H1 (cell line): Measurements from ENCODE around the gene DCTPP1. TPM values are rescaled to one million over a fixed set of nuclear protein-coding genes. Genes with fewer than 3 reads are reported as not detected.

ENCODE experiments used
- ATF2 ChIP-seq: IDR thresholded peaks from 2 replicates; pipeline ENCODE4 v1.6.1; 2012; ENCODE audit warnings: low read length, inconsistent platforms
- CBX5 ChIP-seq: fragments of 300-800, 300-1000 bp; sonication (generic); IDR thresholded peaks from 2 replicates; pipeline ENCODE4 v1.7.1; 2016; ENCODE audit warnings: antibody characterized with exemption, low read length, low read depth
- KDM1A ChIP-seq: fragments of 200-600, 300-600 bp; sonication (generic); IDR thresholded peaks from 2 replicates; pipeline ENCODE4 v1.7.1; 2016; ENCODE audit warnings: mild to moderate bottlenecking, low read length, borderline replicate concordance
- SIX5 ChIP-seq: IDR thresholded peaks from 2 replicates; pipeline ENCODE4 v1.6.1; 2011; ENCODE audit warnings: mild to moderate bottlenecking, low read depth, low read length
- SUZ12 ChIP-seq: fragments of 200-600 bp; sonication (generic); IDR thresholded peaks from 2 replicates; pipeline ENCODE4 v1.6.1; 2012; ENCODE audit warnings: mild to moderate bottlenecking, inconsistent platforms, low read length, moderate library complexity, mixed read lengths
- polyA plus RNA-seq, 7 experiments: library from polyadenylated mRNA; depleted of rRNA in 3 of 7; stranded (reverse) in 5 of 7; unstranded in 2 of 7; fragments of >200 nt in 5 of 7; fragments of 200-250 nt in 2 of 7; gene quantifications; 1 replicate in 5 of 7; 2 replicates in 1 of 7; 4 replicates in 1 of 7; pipeline versions ENCODE4 v1.2.1 to v1.2.3, GENCODE V29; 2011 to 2013; ENCODE audit warnings: missing spikeins in 2 of 7, mixed read lengths in 2 of 7
- total RNA-seq: library from RNA; stranded (reverse); fragmentation: NEBNext Ultra II Directional; extraction: Animal tissue kit (Norgen Biotek cat#: 25700); gene quantifications from 2 replicates; pipeline ENCODE4 v1.2.1, GENCODE V29; 2021

DCTPP1 gene
- total and polyA plus RNA-seq, 2 of the 8 experiments (the other 6 are each of a cell fraction or from before 2014, with no cell fraction given) = 94.5 to 103 TPM

- no peak for TF ChIP-seq SUZ12
- no peak for TF ChIP-seq KDM1A
- TF ChIP-seq ATF2 = no peak
- TF ChIP-seq CBX5 = no peak
- TF ChIP-seq SIX5 = no peak
Observed at GRCh38 chr16:30458561-30459394, 28.9 kb upstream of the DCTPP1 start (continued).
